Measurements from ENCODE around the gene MED13L. TPM values are rescaled to one million over a fixed set of nuclear protein-coding genes. Genes with fewer than 3 reads are reported as not detected.
A peak's percentile ranks its signal among the peaks of the same experiment; 100 is the strongest.

Gene MED13L
- total and polyA plus RNA-seq, 4 donors = 7.9 to 94.0 (median 37.7) TPM

DNA sequence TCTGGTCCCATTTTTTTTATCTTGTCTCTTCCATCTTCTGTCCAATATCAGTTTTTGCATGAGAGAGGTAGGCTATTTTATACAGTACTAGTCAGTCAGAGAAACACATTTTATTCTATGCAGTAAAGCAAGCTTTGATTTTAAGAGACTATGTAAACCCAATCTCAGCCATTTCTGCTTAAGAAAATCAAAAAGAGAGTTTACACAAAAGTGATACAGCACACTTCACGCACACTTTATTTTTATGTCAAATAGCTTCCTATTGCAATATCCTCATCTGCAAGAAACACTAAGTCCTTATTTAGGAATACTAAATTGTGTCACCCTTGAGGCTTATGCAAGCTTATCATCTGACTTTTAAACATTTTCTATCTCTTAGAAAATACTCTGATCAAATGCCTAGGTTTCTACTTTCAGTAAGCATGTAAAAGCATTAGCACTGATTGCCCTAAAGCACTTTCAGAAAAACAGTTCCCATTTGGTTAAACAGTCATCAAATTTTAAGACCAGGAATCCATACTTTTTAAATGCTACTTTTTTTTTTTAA lies 78.3 kb downstream of the MED13L start:
- H3K27me3 ChIP-seq (ENCODE audit: control insufficient read depth in 4 of 4, insufficient read depth in 4 of 4, low read length in 3 of 4) = no peaks in the 10 kb centered on the region
- H3K9me3 ChIP-seq (ENCODE audit: control insufficient read depth in 4 of 4, low read length in 3 of 4) = no peaks in the 10 kb centered on the region
- TF ChIP-seq, protein P1, sequence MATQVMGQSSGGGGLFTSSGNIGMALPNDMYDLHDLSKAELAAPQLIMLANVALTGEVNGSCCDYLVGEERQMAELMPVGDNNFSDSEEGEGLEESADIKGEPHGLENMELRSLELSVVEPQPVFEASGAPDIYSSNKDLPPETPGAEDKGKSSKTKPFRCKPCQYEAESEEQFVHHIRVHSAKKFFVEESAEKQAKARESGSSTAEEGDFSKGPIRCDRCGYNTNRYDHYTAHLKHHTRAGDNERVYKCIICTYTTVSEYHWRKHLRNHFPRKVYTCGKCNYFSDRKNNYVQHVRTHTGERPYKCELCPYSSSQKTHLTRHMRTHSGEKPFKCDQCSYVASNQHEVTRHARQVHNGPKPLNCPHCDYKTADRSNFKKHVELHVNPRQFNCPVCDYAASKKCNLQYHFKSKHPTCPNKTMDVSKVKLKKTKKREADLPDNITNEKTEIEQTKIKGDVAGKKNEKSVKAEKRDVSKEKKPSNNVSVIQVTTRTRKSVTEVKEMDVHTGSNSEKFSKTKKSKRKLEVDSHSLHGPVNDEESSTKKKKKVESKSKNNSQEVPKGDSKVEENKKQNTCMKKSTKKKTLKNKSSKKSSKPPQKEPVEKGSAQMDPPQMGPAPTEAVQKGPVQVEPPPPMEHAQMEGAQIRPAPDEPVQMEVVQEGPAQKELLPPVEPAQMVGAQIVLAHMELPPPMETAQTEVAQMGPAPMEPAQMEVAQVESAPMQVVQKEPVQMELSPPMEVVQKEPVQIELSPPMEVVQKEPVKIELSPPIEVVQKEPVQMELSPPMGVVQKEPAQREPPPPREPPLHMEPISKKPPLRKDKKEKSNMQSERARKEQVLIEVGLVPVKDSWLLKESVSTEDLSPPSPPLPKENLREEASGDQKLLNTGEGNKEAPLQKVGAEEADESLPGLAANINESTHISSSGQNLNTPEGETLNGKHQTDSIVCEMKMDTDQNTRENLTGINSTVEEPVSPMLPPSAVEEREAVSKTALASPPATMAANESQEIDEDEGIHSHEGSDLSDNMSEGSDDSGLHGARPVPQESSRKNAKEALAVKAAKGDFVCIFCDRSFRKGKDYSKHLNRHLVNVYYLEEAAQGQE (IDR thresholded peaks at IDR 0.05) = no peak
- TF ChIP-seq, protein P2, sequence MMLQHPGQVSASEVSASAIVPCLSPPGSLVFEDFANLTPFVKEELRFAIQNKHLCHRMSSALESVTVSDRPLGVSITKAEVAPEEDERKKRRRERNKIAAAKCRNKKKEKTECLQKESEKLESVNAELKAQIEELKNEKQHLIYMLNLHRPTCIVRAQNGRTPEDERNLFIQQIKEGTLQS (IDR thresholded peaks at IDR 0.05) = no peak
- 81% methylated on average over 1 of the region's 1 CpG for WGBS
- H3K27ac ChIP-seq (ENCODE audit: low read depth in 1 of 2, low read length in 2 of 2) = no peak overlapping the region
- no peak for DNase-seq (ENCODE audit: low spot score)
- no peak overlapping the region for H3K9ac ChIP-seq (ENCODE audit: low read depth in 1 of 2, low read length in 2 of 2)
- no peaks in the 10 kb centered on the region for H3K36me3 ChIP-seq (ENCODE audit: control insufficient read depth in 4 of 4, insufficient read depth in 3 of 4, low read depth in 1 of 4, low read length in 3 of 4)
- H3K4me1 ChIP-seq (ENCODE audit: control insufficient read depth in 4 of 4, insufficient read depth in 4 of 4, low read length in 3 of 4) = peaks cover 0 to 8% (median 1%) of the 10 kb centered on the region in 4 donors
- H3K4me3 ChIP-seq (ENCODE audit: low read depth in 1 of 3, low read length in 3 of 3) = no peak overlapping the region

DNA sequence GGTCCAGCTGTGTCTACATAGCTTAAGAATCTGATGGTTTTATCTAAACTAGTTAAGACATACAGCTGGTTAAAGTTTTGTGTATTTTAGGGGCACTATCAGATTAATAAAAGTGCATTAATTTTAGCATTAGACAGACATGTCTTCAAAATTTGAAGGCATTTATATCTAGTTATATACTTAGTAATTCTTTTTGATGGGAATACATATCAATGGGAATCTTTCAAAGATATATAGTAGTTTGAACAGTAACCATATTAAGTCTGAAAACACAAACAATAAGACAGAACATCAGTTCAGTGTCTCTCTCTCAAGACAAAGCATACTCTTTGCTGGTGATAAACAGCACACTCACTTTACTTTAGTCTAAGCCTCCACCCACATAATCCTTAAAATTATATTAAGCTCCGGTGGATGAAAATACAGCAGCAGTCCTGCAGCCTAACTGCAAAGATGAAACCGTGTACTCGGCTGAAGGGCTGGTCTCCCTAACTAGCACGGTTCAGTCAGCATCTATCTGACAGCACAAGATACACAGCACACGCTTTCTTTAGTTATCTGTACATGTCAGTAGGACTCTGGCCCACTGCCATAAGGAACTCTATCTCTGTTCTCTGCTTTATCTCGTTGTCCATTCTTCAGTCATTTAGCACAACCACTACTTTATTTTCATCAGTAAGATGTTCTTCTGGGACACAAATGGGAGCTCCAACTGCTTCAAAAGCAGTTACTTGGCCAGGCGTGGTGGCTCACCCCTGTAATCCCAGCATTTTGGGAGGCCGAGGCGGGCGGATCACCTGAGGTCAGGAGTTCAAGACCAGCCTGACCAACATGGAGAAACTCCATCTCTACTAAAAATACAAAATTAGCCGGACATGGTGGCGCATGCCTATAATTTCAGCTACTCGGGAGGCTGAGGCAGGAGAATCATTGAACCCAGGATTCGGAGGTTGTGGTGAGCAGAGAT lies 80.5 kb downstream of the MED13L start:
- DNase-seq (ENCODE audit: low spot score) = peak; percentile 71
- H3K27me3 ChIP-seq (ENCODE audit: control insufficient read depth in 4 of 4, insufficient read depth in 4 of 4, low read length in 3 of 4) = no peaks in the 10 kb centered on the region
- no peak overlapping the region for H3K4me3 ChIP-seq (ENCODE audit: low read depth in 1 of 3, low read length in 3 of 3)
- no peak overlapping the region for H3K9ac ChIP-seq (ENCODE audit: low read depth in 1 of 2, low read length in 2 of 2)
- H3K27ac ChIP-seq (ENCODE audit: low read depth in 1 of 2, low read length in 2 of 2) = no peak overlapping the region
- TF ChIP-seq TAF1 (conservative IDR thresholded peaks at IDR 0.05) = no peak
- no peak for TF ChIP-seq GABPA (IDR thresholded peaks at IDR 0.05 in 1 of 2, conservative IDR thresholded peaks at IDR 0.05 in 1 of 2)
- no peak for TF ChIP-seq HNF4G (IDR thresholded peaks at IDR 0.05)
- TF ChIP-seq RAD21 (IDR thresholded peaks at IDR 0.05) = peak in 1 of 2 donors; percentile 3
- no peak for TF ChIP-seq RXRA (IDR thresholded peaks at IDR 0.05)
- TF ChIP-seq, protein P3, sequence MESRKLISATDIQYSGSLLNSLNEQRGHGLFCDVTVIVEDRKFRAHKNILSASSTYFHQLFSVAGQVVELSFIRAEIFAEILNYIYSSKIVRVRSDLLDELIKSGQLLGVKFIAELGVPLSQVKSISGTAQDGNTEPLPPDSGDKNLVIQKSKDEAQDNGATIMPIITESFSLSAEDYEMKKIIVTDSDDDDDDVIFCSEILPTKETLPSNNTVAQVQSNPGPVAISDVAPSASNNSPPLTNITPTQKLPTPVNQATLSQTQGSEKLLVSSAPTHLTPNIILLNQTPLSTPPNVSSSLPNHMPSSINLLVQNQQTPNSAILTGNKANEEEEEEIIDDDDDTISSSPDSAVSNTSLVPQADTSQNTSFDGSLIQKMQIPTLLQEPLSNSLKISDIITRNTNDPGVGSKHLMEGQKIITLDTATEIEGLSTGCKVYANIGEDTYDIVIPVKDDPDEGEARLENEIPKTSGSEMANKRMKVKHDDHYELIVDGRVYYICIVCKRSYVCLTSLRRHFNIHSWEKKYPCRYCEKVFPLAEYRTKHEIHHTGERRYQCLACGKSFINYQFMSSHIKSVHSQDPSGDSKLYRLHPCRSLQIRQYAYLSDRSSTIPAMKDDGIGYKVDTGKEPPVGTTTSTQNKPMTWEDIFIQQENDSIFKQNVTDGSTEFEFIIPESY (IDR thresholded peaks at IDR 0.05) = no peak
- TF ChIP-seq, protein P4, sequence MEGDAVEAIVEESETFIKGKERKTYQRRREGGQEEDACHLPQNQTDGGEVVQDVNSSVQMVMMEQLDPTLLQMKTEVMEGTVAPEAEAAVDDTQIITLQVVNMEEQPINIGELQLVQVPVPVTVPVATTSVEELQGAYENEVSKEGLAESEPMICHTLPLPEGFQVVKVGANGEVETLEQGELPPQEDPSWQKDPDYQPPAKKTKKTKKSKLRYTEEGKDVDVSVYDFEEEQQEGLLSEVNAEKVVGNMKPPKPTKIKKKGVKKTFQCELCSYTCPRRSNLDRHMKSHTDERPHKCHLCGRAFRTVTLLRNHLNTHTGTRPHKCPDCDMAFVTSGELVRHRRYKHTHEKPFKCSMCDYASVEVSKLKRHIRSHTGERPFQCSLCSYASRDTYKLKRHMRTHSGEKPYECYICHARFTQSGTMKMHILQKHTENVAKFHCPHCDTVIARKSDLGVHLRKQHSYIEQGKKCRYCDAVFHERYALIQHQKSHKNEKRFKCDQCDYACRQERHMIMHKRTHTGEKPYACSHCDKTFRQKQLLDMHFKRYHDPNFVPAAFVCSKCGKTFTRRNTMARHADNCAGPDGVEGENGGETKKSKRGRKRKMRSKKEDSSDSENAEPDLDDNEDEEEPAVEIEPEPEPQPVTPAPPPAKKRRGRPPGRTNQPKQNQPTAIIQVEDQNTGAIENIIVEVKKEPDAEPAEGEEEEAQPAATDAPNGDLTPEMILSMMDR (IDR thresholded peaks at IDR 0.05; ENCODE audit: low read depth, low read length, missing input control) = no peak
- no peaks in the 10 kb centered on the region for H3K9me3 ChIP-seq (ENCODE audit: control insufficient read depth in 4 of 4, low read length in 3 of 4)
- no peaks in the 10 kb centered on the region for H3K36me3 ChIP-seq (ENCODE audit: control insufficient read depth in 4 of 4, insufficient read depth in 3 of 4, low read depth in 1 of 4, low read length in 3 of 4)
- 82% methylated on average over 14 of the region's 14 CpGs for WGBS
- peaks cover 0 to 4% (median 1%) of the 10 kb centered on the region in 4 donors for H3K4me1 ChIP-seq (ENCODE audit: control insufficient read depth in 4 of 4, insufficient read depth in 4 of 4, low read length in 3 of 4)
